ENCODE data around the gene LMF1.
"Not testable (repeated sequence)": the region's sequence is repeated elsewhere in the genome, so short reads cannot be mapped to it uniquely, and the experiment has no call there.

Gene LMF1

DNA sequence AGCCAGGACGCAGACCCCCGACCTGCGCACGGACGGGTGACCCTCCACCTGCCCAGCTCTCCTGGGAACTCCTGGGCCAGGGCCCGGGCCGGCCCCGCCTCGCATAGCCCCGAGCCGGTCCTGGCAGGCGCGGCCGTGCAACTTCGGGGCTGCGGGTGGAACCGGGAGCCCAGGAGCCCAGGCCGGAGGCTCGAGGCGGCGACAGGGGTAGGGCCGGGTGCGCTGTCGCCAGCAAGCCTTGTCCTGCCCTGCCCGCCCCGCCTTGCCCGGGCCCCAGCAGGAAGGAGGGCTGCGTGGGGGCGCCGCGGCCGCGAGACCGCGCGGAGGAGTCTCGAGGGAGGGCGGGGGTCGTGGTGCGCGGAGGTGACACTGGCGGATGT lies 408 bp downstream of the LMF1 start:
- DNase-seq (ENCODE audit: low spot score): no peak

DNA sequence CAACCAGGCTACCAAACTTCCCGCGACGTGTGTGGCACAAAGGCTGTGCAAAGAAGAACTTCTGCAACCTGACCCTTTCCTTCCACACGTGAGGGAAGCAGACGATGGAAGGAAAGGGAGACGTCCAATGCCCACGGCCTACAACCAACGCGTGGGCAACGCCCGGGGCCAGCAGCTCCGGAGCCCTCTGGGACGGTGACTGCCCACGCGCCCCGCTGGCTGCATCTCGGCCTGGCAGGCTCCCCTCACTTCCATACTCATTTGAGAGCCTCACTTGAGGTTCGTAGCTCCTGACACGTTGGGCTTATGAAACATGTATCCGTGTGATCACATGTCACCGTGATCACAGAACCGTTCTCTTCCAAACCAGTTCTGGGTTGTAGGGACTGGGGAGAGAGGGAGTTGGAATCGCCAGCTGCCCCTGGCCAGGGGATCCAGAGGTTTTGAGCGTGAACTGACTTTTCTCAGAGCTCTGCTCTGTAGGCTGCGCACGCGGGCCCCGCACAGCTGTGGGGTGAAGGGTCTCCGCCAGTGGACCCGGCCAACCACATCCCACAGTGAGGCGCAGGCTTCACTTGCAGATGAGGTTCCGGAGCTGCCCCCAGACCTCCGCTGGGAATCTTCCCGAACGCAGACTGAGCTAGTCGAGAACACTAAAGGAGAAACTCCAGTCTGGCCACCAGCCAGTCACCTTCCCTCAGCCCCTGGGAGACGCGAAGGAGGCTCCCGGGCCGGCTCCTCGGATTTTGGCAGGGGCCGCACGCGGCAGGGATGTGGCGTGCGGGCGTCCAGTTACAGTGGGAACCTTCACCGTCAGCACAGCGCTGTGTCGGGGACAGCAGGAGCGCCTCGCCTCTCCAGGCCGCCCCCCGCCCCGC lies 1.0 kb downstream of the LMF1 start:
- no peak for DNase-seq (ENCODE audit: low spot score)

DNA sequence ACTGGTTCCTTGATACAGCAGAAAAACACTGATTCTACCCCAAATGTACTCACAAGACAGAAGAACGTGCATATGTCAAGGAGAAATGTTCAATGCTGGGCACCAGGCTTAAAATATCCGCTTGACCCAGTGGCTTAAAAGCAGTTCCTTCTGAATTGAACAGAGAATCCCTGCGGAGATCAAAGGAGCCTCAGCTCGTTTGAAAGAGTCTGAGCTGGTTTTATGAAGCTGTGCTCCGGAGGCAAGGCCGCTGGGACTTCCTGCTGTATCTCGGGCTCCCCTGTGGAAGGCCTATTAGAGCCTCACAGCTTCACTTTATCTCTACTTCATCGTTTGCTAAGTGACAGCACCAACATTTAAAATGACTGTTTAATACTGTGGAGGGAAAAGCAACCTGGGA lies 2.2 kb downstream of the LMF1 start:
- no peak for DNase-seq (ENCODE audit: low spot score)

DNA sequence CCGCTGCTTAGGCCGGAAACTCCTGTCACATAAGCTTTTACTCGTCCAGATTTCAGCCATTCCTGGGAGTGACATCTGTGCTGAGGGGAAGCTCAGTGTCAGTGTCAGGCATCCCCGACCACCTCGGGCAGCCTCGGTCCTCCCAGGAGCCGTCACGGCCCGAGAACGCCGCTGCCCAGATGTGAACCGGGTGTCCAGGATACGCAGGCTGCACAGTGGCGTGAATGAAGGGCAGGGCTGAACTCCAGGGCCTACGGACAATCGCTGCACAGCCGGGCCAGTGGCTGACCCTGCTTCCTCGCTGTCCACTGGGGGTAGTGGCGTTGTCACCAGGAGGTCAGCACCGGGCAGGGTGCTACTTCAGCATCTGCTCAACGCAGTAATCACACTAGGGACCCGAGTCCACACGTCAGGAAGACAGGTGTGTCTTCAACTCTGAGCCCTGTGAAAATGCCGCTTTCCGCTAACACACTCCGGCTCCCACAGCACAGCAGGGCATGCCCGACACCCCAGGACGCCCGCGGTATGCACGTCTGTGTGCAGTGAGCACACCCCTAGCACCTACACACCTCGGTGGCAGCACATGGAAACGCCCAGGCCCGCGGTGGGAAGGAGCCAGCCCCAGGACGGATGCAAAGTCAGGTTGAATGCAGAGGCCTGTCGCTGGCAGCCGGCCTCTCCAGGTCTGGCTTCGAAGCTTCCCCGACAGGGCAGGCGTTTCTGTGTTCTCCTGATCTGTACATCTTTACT lies 3.1 kb downstream of the LMF1 start:
- DNase-seq (ENCODE audit: low spot score): no peak

DNA sequence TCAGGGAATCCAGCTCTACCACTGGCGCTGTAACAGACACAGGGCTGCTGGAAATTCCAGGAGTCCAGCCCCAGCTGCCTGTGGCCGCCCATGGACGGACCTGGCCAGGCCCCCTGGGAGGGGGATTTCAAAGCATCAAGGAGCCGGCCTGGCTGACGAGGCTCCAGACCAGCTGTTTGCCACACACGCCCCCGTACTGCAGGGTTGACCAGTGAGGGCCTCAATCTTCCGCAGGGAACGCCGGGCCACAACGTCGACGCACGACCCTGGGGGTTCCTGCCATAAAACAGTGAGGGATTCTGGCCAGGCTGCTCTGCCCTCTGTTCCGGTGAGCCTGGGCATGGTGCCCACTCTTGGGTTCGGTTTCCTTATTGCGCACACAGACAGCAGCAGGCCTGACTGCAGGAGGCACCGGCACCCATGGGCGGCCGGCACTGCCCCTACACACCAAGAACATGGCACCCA lies 3.7 kb downstream of the LMF1 start:
- DNase-seq (ENCODE audit: low spot score): no peak

DNA sequence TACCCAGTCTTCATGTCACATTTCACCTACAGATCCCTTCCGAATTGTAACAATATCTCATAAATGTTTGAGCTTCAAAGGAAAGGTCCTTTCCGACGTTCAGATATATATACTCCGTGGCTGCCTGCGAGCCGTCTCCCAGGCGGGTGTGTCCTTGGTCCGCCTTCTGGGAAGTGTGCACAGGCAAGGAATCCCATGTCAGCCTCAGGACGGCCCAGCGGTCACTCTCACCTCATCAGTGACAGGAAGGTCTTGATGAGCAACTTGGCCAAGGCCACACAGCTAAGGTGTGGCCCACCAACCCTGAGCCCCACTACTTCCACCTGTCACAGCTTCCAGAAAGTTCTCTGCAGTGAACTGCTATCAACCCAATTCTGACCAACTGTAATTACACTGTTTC lies 4.3 kb downstream of the LMF1 start:
- DNase-seq (ENCODE audit: low spot score): no peak

DNA sequence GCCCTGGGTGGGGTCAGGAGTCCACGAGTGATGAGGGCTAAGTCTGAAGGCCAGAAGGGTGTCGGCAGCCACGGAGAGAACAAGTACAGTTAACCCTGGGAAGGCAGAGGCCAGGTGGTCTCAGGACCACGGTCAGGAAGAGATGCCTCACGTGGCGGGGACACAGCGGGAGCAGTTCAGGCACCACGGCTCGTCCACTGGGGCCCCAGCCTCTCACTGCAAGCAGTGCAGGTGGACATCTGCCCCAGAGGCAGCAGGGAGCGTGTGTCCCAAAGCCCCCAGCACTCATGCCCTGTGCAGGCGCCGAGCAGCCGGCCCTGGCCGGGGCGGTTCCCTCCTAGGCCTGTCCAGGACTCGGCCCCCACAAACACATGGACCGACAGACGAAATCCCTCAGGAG lies 4.7 kb downstream of the LMF1 start:
- no peak for DNase-seq (ENCODE audit: low spot score)

DNA sequence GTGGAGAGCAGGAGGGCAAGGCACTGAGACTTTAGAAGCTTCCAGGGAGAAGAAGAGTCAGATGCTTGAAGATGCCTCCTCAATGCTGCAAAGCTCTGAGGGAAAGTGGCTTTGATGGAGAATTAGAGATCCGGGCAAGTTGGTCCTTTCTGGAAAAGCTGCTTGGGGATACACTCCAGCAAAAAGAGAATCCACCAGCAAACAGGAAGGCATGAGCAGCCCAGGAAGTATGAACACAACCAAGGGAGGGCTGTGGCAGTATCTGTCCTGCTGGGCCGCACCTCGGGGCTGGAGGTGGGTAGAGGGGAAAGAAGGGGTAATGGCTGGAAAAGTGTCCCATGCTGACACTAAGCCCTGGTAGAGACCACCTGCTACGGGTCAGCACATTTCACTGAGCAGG lies 5.3 kb downstream of the LMF1 start:
- DNase-seq (ENCODE audit: low spot score): no peak

DNA sequence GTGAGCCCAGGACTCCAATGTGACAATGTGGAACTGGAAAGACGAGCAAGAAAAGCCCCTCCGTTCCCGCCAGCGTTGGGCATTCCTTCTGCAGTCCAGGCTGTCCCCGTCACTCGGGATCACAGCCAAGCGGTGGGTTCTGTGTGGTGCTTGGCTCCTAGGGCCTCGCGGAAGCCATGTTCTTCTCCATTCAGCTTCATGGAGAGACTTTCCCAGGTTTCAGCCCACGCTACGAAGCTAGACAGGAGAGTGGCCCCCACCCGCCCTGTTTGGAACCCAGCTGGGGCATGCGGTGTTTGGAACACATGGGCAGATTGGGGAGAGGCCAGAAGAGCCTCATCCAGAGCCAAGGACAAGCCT lies 5.8 kb downstream of the LMF1 start:
- DNase-seq (ENCODE audit: low spot score): no peak

DNA sequence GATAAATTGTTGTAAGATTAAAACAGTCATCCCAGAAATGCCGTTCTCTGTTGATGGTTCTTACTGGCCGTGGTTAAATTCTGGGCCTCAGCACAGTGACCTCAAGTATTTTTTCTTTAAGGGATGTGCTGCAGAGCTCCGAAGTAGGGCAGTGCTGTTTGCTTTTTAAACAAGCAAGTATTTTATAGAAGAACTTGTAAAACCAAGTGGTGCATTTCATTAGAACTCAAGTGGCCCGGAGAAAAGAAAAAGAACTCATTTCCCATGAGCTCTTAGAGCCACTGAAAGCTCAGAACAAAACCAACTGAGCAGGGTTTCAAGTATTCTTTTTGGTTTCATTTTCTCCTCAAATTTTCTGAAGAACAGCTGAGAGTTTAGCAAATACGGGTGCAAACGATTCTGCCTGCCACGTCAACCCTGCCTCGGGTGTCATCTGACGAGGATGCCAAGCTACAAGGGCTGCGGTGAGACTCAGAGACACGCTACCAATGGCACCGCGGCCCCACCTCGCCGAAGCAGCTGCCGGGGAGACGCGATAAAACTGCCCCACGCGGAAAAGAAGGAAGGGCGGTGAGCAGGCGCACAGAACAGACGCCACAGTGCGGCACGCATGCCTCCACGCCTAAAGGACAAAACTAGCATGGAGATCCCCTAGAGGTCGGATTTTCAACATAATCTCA lies 6.3 kb downstream of the LMF1 start:
- DNase-seq (ENCODE audit: low spot score): peak; percentile 78

DNA sequence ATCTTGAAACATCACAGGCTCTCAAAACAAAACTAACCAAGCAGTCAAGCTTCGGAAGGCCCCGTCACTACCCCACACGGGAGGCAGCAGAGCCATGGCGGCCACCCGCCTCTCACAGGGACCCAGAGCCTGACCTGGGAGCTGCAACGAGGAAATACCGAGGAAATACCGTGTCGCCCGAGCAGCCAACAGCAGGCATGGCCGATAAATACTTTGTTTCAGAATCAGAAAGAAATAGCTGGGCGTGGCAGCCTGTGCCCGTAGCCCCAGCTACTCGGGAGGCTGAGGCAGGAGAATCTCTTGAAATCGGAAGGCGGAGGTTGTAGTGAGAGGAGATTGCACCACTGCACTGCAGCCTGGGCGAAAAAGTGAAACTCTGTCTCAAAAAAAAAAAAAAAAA lies 6.9 kb downstream of the LMF1 start:
- peak; percentile 3 for DNase-seq (ENCODE audit: low spot score)

DNA sequence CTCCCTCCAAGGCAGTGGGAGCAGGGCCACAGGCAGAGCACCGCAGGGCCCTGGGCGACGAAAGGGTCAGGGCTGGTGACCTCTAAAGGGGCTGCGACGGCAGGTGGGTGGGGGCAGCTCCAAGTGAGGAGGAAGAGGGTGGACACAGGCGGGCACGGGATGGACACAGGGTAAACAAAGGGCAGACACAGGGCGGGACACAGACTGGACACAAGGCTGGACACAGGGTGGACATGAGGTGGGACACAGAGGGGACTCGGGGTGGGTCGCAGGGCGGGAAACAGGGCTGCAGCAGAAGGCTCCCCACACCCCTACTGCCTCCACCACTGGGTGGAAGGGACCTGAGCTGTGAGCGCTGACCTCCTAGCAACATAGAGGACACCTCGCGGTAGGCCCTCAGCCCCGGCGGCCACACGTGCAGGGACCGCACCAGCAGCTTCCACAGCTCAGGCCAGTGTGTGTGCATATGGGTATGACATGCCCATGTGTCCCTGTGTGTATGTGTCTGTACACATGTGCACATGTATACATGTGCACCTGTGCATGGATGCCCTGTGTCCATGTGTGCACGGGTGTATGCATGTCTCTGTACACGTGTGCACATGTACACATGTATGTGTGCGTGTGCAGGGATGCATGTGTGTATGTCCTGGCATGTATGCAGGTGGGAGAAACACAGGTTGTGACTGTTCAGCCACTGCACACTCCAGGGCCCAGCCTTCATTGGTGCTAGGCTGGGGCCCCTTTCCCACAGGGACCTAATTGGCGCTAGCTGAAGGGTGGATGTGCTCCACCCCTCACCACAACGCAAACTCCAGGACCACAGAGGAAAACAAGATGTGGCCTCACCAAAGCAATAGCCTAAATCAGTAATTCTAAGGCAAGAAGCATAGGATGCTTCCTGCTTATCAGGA lies 7.6 kb downstream of the LMF1 start:
- no peak for DNase-seq (ENCODE audit: low spot score)

DNA sequence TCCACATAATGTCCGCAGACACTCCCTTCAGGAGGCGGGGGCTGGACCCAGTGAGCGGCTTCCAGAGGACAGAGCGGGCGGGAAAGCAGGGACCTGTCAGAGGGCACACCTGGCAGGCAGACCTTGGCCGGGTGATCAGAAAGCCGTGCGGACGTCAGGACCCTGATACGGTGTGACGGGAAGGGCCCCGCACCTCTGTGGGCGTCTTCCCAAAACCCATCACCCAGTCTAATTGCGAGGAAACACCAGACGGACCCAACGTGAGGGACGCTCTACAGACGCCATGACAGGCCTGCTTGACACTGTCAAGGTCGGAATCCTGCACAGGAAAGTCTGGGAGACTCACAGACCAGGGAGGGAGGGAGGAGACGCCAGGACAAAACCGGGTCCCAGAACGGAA lies 8.4 kb downstream of the LMF1 start:
- no peak for DNase-seq (ENCODE audit: low spot score)

DNA sequence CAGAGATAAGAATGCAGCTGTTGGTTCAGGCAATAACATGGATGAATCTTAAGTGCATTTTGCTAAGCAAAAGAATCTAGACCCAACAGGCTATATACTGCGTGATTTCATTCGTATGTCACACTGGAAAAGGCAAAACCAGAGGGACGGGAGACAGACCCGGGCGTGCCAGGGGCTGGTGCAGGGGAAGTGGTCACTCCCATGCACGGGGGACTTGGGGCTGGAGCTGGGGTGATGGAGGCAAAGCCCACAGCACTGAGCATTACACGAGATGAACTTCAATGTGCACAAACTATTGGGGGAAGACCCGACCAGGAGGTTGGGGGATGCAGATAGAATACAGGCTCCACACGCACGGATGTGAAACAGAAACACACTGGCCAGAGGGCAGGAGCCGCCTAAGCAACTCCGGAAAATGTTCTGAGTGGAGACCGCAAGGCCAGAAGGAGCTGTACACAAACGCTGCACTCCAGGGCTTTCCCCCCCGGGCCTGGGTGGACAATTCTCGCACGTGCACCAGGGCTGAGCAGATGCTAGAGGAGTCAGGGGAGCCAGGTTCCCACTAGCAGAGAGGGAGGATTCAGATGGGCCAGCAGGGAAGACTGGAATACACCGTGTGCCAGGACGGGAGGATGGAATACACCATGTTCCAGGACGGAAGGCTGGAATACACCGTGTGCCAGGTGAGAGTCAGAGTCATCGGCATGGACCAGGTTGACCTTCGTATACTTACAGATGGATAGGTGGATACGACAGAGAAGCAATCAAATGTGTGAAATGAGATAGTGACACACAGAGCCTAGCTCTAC lies 11.3 kb downstream of the LMF1 start:
- DNase-seq (ENCODE audit: low spot score): no peak

DNA sequence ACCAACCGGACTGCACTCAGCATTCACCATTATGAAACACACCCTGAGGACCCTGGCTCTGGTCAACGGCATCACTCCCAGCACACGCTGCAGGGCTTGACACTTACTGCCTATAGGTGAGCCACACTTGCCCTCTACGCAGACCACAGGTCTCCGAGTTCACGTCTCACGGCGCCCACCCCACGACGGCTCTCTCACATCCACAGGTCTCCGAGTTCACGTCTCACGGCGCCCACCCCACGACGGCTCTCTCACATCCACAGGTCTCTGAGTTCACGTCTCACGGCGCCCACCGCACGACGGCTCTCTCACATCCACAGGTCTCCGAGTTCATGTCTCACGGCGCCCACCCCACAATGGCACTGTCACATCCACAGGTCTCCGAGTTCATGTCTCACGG lies 15.0 kb downstream of the LMF1 start:
- not testable (repeated sequence) for DNase-seq (ENCODE audit: low spot score)

DNA sequence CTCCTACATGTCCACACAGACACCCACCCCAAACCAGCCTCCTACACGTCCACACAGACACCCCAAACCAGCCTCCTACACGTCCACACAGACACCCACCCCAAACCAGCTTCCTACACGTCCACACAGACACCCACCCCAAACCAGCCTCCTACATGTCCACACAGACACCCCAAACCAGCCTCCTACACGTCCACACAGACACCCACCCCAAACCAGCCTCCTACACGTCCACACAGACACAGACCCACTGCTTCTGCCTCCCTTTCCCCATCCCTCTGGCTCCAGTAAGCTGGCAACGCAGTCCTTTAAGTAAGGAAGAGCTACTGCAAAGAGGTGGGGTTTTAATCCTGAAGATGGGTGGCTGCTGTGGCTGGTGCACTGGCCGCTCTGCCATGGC lies 17.0 kb downstream of the LMF1 start:
- not testable (repeated sequence) for DNase-seq (ENCODE audit: low spot score)

DNA sequence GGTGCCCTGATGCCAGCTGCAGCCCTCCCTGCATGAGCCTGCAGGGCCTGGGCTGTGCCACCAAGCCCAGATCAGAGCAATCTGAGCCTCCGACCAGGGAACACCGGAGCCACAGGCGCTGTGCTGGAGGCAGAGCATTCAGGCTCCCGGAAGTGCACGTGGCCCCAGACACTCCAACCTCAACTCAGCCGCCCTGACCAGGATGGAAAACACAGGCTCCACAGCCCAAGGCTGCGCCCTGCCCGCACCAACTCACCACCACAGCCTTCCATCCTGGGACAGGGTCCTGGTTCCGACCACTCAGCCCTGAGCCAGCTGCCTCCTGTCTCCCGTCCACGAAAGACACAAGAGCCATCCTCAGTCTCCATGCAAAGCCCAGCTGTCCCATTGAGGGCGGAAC lies 18.5 kb downstream of the LMF1 start:
- DNase-seq (ENCODE audit: low spot score): no peak

DNA sequence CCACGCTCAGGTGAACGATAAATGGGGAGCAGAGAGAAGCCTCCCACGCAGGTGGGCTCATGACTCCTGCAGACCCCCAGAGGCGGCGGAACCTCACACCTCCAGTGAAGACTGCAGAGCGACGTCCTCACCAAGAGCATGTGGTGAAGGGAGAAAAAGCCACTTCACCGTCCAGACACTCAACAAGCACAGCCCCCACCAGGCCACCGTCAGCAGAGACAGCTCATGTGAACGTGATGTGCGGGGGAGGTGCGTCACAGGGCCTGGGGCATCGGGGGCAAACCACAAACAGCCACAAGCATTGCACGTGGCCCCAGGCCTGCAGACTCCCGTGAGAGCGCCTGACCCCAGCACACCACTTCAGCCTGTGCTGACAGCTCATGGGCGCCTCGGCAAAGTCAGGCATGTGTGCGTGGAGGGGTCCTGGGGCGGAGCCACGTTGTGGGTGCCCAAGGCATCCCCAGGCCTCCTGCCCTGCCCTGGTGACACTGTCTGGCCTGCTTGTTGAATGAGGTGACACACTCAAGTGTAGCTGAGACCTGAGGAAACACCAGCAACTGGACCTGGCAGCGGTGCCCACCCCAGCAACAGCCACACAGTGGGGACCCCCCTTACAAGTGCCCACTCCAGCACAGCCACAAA lies 19.0 kb downstream of the LMF1 start:
- DNase-seq (ENCODE audit: low spot score): no peak

DNA sequence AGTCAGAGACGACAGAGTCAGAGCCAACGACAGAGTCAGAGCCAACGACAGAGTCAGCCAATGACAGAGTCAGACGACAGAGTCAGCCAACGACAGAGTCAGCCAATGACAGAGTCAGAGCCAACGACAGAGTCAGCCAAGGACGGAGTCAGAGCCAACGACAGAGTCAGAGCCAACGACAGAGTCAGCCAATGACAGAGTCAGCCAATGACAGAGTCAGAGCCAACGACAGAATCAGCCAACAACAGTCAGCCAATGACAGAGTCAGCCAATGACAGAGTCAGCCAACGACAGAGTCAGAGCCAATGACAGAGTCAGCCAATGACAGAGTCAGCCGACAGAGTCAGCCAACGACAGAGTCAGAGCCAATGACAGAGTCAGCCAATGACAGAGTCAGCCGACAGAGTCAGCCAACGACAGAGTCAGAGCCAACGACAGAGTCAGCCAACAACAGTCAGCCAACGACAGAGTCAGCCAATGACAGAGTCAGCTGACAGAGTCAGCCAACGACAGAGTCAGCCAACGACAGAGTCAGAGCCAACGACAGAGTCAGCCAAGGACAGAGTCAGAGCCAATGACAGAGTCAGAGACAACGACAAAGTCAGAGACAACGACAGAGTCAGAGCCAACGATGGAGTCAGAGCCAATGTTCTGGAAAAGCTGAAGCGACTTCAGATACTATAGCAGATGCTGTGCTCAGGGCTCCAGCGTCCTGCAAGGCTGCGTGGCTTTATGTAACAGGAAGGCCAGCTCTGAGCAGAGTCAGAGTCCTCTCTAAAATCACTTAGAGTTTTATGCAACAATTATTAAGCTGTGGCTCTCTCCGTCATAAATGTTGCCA lies 19.8 kb downstream of the LMF1 start:
- not testable (repeated sequence) for DNase-seq (ENCODE audit: low spot score)

DNA sequence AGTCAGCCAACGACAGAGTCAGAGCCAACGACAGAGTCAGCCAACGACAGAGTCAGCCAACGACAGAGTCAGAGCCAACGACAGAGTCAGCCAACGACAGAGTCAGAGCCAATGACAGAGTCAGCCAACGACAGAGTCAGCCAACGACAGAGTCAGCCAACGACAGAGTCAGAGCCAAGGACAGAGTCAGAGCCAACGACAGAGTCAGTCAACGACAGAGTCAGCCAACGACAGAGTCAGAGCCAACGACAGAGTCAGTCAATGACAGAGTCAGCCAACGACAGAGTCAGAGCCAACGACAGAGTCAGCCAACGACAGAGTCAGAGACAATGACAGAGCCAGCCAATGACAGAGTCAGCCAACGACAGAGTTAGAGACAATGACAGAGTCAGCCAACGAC lies 22.0 kb downstream of the LMF1 start:
- not testable (repeated sequence) for DNase-seq (ENCODE audit: low spot score)

Measured in CD4-positive, alpha-beta T cell treated with Interleukin-2 at 100 ng/mL for 4 hours (primary cell).